HEK293 (cell line): ENCODE data around the gene FOXK2.
A peak's percentile ranks its signal among the peaks of the same experiment; 100 is the strongest.

ENCODE experiments used
- CTCF ChIA-PET: fragments of 350-600 bp; formaldehyde crosslinking; extraction: SDS; loops from one replicate; lab custom pipeline; 2021; ENCODE audit warnings: antibody characterized with exemption; lab: Yijun Ruan, JAX
- POLR2A ChIA-PET: fragments of 300-600 bp; formaldehyde crosslinking; extraction: SDS; loops from one replicate; lab custom pipeline; 2020; ENCODE audit warnings: antibody characterized with exemption, inconsistent platforms; lab: Yijun Ruan, JAX
- H3K27ac ChIP-seq: fragments of 200-500 bp; sonication (Bioruptor generic); 2 replicates; pipeline ENCODE4 v1.5.1; 2014; ENCODE audit warnings: low read depth, low read length, control low read depth, inconsistent platforms; ENCODE audit errors: extremely low read depth
- H3K36me3 ChIP-seq, 2 experiments: fragments of 200-500 bp in 1 of 2; sonication (Bioruptor generic) in 1 of 2; 1 replicate in 1 of 2; 2 replicates in 1 of 2; pipeline ENCODE4 v1.5.1; 2014 to 2017; ENCODE audit warnings: inconsistent platforms in 2 of 2, low read length in 2 of 2; ENCODE audit not compliant: control insufficient read depth in 2 of 2, insufficient read depth in 1 of 2
- H3K4me1 ChIP-seq: fragments of 200-500 bp; sonication (Bioruptor generic); 2 replicates; pipeline ENCODE4 v1.5.1; 2014; ENCODE audit warnings: mild to moderate bottlenecking, low read length, inconsistent platforms; ENCODE audit not compliant: control insufficient read depth, insufficient read depth
- H3K4me3 ChIP-seq: 2 replicates; pipeline ENCODE4 v1.5.1; 2011; ENCODE audit warnings: low read depth, mild to moderate bottlenecking, control low read depth, low read length, moderate library complexity
- H3K9me3 ChIP-seq: fragments of 200-500 bp; sonication (Bioruptor generic); 2 replicates; pipeline ENCODE4 v1.5.1; 2014; ENCODE audit warnings: low read depth, low read length, inconsistent platforms; ENCODE audit not compliant: control insufficient read depth, insufficient read depth
- BCL11A ChIP-seq: fragments of 450-650 bp; formaldehyde crosslinking; IDR thresholded peaks from 2 replicates; pipeline ENCODE4 v1.5.1; 2016; ENCODE audit warnings: low read depth, missing biosample characterization, missing genetic modification characterization
- GLIS2 ChIP-seq: fragments of 450-650 bp; formaldehyde crosslinking; IDR thresholded peaks from 2 replicates; pipeline ENCODE4 v1.5.1; 2016; ENCODE audit warnings: missing biosample characterization, missing genetic modification characterization
- HOXC10 ChIP-seq: sonication (generic); formaldehyde crosslinking; IDR thresholded peaks from 2 replicates; pipeline ENCODE4 v1.8.1; 2023; ENCODE audit warnings: mild to moderate bottlenecking, missing genetic modification reagents
- MZF1 ChIP-seq: fragments of 450-650 bp; formaldehyde crosslinking; IDR thresholded peaks from 2 replicates; pipeline ENCODE4 v1.5.1; 2017; ENCODE audit warnings: missing biosample characterization, missing genetic modification characterization, borderline replicate concordance
- OVOL3 ChIP-seq: fragments of 450-650 bp; formaldehyde crosslinking; IDR thresholded peaks from 2 replicates; pipeline ENCODE4 v1.5.1; 2016; ENCODE audit warnings: missing biosample characterization, missing genetic modification characterization
- PRDM1 ChIP-seq: fragments of 450-650 bp; formaldehyde crosslinking; IDR thresholded peaks from 2 replicates; pipeline ENCODE4; 2016; ENCODE audit warnings: missing biosample characterization, missing genetic modification characterization
- TCF7L2 ChIP-seq: IDR thresholded peaks from 2 replicates; pipeline ENCODE4 v1.6.1; 2011; ENCODE audit warnings: low read depth, mild to moderate bottlenecking, inconsistent platforms, low read length, moderate library complexity, borderline replicate concordance
- ZBTB7A ChIP-seq: fragments of 450-650 bp; formaldehyde crosslinking; IDR thresholded peaks from 2 replicates; pipeline ENCODE4 v1.5.1; 2016; ENCODE audit warnings: low read depth, missing biosample characterization, missing genetic modification characterization
- ZEB2 ChIP-seq: fragments of 450-650 bp; formaldehyde crosslinking; IDR thresholded peaks from 2 replicates; pipeline ENCODE4 v1.5.1; 2016; ENCODE audit warnings: missing biosample characterization, missing genetic modification characterization
- ZFHX2 ChIP-seq: fragments of 450-650 bp; formaldehyde crosslinking; conservative IDR thresholded peaks from 2 replicates; pipeline ENCODE4 v1.5.1; 2016; ENCODE audit warnings: missing biosample characterization, missing genetic modification characterization
- ZFP37 ChIP-seq: fragments of 450-650 bp; formaldehyde crosslinking; IDR thresholded peaks from 2 replicates; pipeline ENCODE4 v1.5.1; 2016; ENCODE audit warnings: missing biosample characterization, missing genetic modification characterization
- ZNF114 ChIP-seq: fragments of 450-650 bp; formaldehyde crosslinking; IDR thresholded peaks from 2 replicates; pipeline ENCODE4 v1.5.0; 2017; ENCODE audit warnings: missing biosample characterization, missing genetic modification characterization
- ZNF155 ChIP-seq: fragments of 450-650 bp; formaldehyde crosslinking; IDR thresholded peaks from 2 replicates; pipeline ENCODE4 v1.5.1; 2016; ENCODE audit warnings: missing biosample characterization, missing genetic modification characterization
- ZNF23 ChIP-seq: fragments of 450-650 bp; formaldehyde crosslinking; IDR thresholded peaks from 2 replicates; pipeline ENCODE4 v1.5.1; 2016; ENCODE audit warnings: missing biosample characterization, missing genetic modification characterization, borderline replicate concordance
- ZNF302 ChIP-seq: fragments of 450-650 bp; formaldehyde crosslinking; IDR thresholded peaks from 2 replicates; pipeline ENCODE4 v1.5.1; 2016; ENCODE audit warnings: missing biosample characterization, missing genetic modification characterization, low read depth
- ZNF629 ChIP-seq: fragments of 450-650 bp; formaldehyde crosslinking; IDR thresholded peaks from 2 replicates; pipeline ENCODE4 v1.5.1; 2017; ENCODE audit warnings: missing biosample characterization, missing genetic modification characterization
- ZXDB ChIP-seq: fragments of 450-650 bp; formaldehyde crosslinking; IDR thresholded peaks from 2 replicates; pipeline ENCODE4 v1.5.1; 2016; ENCODE audit warnings: missing biosample characterization, missing genetic modification characterization
- TF ChIP-seq, protein P1 (sequence below): fragments of 450-650 bp; formaldehyde crosslinking; IDR thresholded peaks from 2 replicates; pipeline ENCODE4 v1.5.1; 2016; ENCODE audit warnings: missing biosample characterization, missing genetic modification characterization, borderline replicate concordance
- TF ChIP-seq, protein P2 (sequence below): fragments of 450-650 bp; formaldehyde crosslinking; IDR thresholded peaks from 2 replicates; pipeline ENCODE4 v1.5.1; 2016; ENCODE audit warnings: missing biosample characterization, missing genetic modification characterization
- TF ChIP-seq, protein P3 (sequence below): fragments of 450-650 bp; formaldehyde crosslinking; IDR thresholded peaks from 2 replicates; pipeline ENCODE4 v1.5.1; 2017; ENCODE audit warnings: missing biosample characterization, missing genetic modification characterization

FOXK2 gene

DNA sequence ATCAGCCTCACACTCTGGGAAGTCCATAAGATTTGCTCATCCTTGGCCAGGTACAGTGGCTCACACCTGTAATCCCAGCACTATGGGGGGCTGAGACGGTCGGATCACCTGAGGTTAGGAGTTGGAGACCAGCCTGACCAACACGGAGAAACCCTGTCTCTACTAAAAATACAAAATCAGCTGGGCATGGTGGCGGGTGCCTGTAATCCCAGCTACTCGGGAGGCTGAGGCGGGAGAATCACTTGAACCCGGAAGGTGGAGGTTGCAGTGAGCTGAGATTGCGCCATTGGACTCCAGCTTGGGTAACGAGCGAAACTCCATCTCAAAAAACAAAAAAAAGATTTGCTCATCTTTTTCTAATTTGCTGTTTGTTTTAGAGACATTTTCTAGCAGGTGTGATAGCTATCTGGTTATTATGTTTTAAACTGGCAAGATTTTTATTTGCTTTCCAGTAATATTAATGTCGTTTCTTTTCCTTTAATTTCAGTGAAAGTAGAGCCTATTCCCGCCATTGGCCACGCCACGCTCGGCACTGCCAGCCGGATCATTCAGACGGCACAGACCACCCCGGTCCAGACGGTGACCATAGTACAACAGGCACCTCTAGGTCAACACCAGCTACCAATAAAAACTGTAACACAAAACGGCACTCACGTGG is 67.2 kb downstream of the FOXK2 start:
- Histone ChIP-seq H3K27ac (no peak overlapping the region), H3K4me1 (no peaks in the 10 kb centered on the region), H3K36me3 (peaks cover 52 to 87% of the 10 kb centered on the region in 2 experiments), H3K9me3 (no peaks in the 10 kb centered on the region), H3K4me3 (no peak overlapping the region)
- POLR2A ChIA-PET: no interaction called here
- TF ChIP-seq ZBTB7A (peak; percentile 66; the same call in 1 of the 2 replicates), ZNF302 (tag by site-specific recombination) (no peak), HOXC10 (CRISPR knock-in tag) (no peak), MZF1 (no peak), ZFP37 (tag by site-specific recombination) (no peak), OVOL3 (tag by site-specific recombination) (no peak), PRDM1 (no peak), ZXDB (tag by site-specific recombination) (no peak), GLIS2 (no peak), ZNF155 (tag by site-specific recombination) (no peak), ZNF23 (tag by site-specific recombination) (no peak), BCL11A (peak; percentile 81), ZNF629 (no peak), TCF7L2 (no peak), ZEB2 (tag by site-specific recombination) (peak; percentile 81)
- TF ChIP-seq, protein P1, sequence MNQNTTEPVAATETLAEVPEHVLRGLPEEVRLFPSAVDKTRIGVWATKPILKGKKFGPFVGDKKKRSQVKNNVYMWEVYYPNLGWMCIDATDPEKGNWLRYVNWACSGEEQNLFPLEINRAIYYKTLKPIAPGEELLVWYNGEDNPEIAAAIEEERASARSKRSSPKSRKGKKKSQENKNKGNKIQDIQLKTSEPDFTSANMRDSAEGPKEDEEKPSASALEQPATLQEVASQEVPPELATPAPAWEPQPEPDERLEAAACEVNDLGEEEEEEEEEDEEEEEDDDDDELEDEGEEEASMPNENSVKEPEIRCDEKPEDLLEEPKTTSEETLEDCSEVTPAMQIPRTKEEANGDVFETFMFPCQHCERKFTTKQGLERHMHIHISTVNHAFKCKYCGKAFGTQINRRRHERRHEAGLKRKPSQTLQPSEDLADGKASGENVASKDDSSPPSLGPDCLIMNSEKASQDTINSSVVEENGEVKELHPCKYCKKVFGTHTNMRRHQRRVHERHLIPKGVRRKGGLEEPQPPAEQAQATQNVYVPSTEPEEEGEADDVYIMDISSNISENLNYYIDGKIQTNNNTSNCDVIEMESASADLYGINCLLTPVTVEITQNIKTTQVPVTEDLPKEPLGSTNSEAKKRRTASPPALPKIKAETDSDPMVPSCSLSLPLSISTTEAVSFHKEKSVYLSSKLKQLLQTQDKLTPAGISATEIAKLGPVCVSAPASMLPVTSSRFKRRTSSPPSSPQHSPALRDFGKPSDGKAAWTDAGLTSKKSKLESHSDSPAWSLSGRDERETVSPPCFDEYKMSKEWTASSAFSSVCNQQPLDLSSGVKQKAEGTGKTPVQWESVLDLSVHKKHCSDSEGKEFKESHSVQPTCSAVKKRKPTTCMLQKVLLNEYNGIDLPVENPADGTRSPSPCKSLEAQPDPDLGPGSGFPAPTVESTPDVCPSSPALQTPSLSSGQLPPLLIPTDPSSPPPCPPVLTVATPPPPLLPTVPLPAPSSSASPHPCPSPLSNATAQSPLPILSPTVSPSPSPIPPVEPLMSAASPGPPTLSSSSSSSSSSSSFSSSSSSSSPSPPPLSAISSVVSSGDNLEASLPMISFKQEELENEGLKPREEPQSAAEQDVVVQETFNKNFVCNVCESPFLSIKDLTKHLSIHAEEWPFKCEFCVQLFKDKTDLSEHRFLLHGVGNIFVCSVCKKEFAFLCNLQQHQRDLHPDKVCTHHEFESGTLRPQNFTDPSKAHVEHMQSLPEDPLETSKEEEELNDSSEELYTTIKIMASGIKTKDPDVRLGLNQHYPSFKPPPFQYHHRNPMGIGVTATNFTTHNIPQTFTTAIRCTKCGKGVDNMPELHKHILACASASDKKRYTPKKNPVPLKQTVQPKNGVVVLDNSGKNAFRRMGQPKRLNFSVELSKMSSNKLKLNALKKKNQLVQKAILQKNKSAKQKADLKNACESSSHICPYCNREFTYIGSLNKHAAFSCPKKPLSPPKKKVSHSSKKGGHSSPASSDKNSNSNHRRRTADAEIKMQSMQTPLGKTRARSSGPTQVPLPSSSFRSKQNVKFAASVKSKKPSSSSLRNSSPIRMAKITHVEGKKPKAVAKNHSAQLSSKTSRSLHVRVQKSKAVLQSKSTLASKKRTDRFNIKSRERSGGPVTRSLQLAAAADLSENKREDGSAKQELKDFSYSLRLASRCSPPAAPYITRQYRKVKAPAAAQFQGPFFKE: no peak
- TF ChIP-seq, protein P2, sequence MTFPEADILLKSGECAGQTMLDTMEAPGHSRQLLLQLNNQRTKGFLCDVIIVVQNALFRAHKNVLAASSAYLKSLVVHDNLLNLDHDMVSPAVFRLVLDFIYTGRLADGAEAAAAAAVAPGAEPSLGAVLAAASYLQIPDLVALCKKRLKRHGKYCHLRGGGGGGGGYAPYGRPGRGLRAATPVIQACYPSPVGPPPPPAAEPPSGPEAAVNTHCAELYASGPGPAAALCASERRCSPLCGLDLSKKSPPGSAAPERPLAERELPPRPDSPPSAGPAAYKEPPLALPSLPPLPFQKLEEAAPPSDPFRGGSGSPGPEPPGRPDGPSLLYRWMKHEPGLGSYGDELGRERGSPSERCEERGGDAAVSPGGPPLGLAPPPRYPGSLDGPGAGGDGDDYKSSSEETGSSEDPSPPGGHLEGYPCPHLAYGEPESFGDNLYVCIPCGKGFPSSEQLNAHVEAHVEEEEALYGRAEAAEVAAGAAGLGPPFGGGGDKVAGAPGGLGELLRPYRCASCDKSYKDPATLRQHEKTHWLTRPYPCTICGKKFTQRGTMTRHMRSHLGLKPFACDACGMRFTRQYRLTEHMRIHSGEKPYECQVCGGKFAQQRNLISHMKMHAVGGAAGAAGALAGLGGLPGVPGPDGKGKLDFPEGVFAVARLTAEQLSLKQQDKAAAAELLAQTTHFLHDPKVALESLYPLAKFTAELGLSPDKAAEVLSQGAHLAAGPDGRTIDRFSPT: peak; percentile 56; the same call in 1 of the 2 replicates
- CTCF ChIA-PET: no interaction called here

DNA sequence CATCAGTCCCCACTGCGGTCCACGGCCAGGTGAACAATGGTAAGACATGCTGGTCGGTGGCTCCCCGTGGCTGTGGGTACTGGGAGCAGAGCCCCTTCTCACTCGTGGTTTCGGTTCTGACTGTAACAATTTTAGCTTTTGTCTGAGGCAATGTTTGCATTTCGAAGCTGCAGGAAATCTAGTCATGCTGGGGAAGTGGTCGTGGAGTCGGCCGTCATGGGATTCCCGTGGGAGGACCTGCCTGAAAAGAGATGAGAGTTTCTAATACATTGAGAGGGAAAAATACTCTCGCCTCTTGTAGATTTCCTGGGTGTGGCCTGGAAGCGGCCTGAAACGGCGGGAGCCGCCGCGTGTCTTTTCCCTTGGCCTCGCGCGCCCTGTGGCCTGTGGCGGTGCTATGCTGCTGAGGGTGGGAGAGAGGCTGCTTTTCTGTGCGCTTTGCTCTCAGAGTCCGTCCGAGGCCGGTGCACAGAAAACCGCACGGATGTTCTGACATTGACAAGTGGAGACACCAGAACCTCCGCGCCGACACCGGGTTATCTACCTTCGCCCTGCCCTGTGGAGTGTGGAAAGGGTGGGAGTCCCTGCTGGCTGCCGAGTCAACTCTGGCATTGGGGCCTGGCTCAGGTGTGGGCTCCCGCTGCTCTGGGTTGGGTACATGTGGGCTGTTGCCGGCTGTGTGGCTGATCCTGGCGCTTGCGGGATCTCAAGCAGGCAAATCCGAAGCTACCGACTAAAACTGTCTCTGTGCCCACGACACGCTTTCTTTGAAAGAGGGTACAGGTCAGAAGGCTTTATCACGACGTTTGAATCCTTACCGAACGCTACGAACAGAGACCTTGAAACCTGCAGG is 67.9 kb downstream of the FOXK2 start:
- no peaks in the 10 kb centered on the region for H3K4me1 ChIP-seq
- H3K4me3 ChIP-seq: no peak overlapping the region
- TF ChIP-seq, protein P3, sequence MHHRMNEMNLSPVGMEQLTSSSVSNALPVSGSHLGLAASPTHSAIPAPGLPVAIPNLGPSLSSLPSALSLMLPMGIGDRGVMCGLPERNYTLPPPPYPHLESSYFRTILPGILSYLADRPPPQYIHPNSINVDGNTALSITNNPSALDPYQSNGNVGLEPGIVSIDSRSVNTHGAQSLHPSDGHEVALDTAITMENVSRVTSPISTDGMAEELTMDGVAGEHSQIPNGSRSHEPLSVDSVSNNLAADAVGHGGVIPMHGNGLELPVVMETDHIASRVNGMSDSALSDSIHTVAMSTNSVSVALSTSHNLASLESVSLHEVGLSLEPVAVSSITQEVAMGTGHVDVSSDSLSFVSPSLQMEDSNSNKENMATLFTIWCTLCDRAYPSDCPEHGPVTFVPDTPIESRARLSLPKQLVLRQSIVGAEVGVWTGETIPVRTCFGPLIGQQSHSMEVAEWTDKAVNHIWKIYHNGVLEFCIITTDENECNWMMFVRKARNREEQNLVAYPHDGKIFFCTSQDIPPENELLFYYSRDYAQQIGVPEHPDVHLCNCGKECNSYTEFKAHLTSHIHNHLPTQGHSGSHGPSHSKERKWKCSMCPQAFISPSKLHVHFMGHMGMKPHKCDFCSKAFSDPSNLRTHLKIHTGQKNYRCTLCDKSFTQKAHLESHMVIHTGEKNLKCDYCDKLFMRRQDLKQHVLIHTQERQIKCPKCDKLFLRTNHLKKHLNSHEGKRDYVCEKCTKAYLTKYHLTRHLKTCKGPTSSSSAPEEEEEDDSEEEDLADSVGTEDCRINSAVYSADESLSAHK (tag by site-specific recombination): peak; percentile 56; the same call in 1 of the 2 replicates
- TF ChIP-seq ZFHX2 (tag by site-specific recombination) (peak; percentile 25; the same call in 1 of the 2 replicates), ZNF114 (tag by site-specific recombination) (no peak)
- TF ChIP-seq, all 188 proteins: peak for 2
- ChIA-PET CTCF (no interaction called here), POLR2A (no interaction called here)
- no peaks in the 10 kb centered on the region for H3K9me3 ChIP-seq
- H3K36me3 ChIP-seq: peaks cover 52 to 86% of the 10 kb centered on the region in 2 experiments
- no peak overlapping the region for H3K27ac ChIP-seq
